Adrenal gland (tissue), 5 donors: Measurements from ENCODE around the gene CCL3.

Experiments
- CTCF ChIP-seq, 6 experiments: fragments of 450-650 bp in 4 of 6; fragments of 200-600 bp in 2 of 6; sonication (generic) in 1 of 6; IDR thresholded peaks; 1 replicate in 5 of 6; 2 replicates in 1 of 6; pipeline versions ENCODE4 v1.5.1 to v1.8.0; 2016 to 2021; ENCODE audit warnings: antibody characterized with exemption in 6 of 6, mild to moderate bottlenecking in 2 of 6, moderate library complexity in 1 of 6
- POLR2A ChIP-seq, 2 donors: fragments of 450-650 bp; IDR thresholded peaks; one replicate each; pipeline ENCODE4 v1.6.1; 2017; ENCODE audit warnings: antibody characterized with exemption in 2 of 2, mild to moderate bottlenecking in 2 of 2, moderate library complexity in 1 of 2
- donor health status: DM: no; HTN: no; CAD: no.

GRCh38 chr17:36055921-36056520, 33.9 kb downstream of the CCL3 start:
- no peak for TF ChIP-seq CTCF (IDR thresholded peaks at IDR 0.05)
- no peak for TF ChIP-seq POLR2A (IDR thresholded peaks at IDR 0.05)
